Endothelial cell of umbilical vein (primary cell): Measurements from ENCODE around the gene CDH23. TPM values are rescaled to one million over a fixed set of nuclear protein-coding genes. Genes with fewer than 3 reads are reported as not detected.

Experiments used
- BruUV-seq: library from RNA; stranded (reverse); fragments of 400-500 nt; replicated peaks from 2 replicates; lab custom pipeline; 2021; lab: Mats Ljungman, UMichigan
- CTCF ChIA-PET: fragments of 300-600, 350-600 bp; sonication (Branson Sonifier 250); formaldehyde crosslinking; loops from one replicate; lab custom pipeline; 2021; ENCODE audit warnings: antibody characterized with exemption, inconsistent platforms; lab: Charles Lee
- POLR2A ChIA-PET: fragments of 300-600, 350-600 bp; sonication (Branson Sonifier 250); formaldehyde crosslinking; loops from one replicate; lab custom pipeline; 2021; ENCODE audit warnings: antibody characterized with exemption, inconsistent platforms; lab: Charles Lee
- DNase-seq: peaks from one replicate; pipeline ENCODE4 v3.0.0-alpha.2; 2011; ENCODE audit warnings: low read depth, low spot score
- FAIRE-seq: peaks from 2 replicates; lab custom pipeline; 2011; peaks lifted over from hg19 to GRCh38; lab: Jason Lieb, UNC
- H2AFZ ChIP-seq: 2 replicates; pipeline ENCODE4 v1.6.0; 2012; ENCODE audit warnings: low read depth, low read length, control low read depth, inconsistent platforms
- H3K27ac ChIP-seq: 2 replicates; pipeline ENCODE4 v1.5.1; 2011; ENCODE audit warnings: low read depth, mild to moderate bottlenecking, control low read depth, low read length, moderate library complexity; ENCODE audit not compliant: insufficient read depth
- H3K27me3 ChIP-seq, 2 experiments: 2 replicates each; pipeline versions ENCODE4 v1.6.0 to v1.6.1; 2011; ENCODE audit warnings: low read length in 2 of 2, mixed read lengths in 1 of 2; ENCODE audit not compliant: control insufficient read depth in 2 of 2, insufficient read depth in 2 of 2
- H3K36me3 ChIP-seq, 2 experiments: 2 replicates in 1 of 2; 3 replicates in 1 of 2; pipeline ENCODE4 v1.5.1; 2011; ENCODE audit warnings: low read length in 2 of 2, mild to moderate bottlenecking in 1 of 2, moderate library complexity in 1 of 2; ENCODE audit not compliant: control insufficient read depth in 2 of 2, insufficient read depth in 2 of 2; ENCODE audit errors: extremely low read depth in 1 of 2
- H3K4me1 ChIP-seq: 3 replicates; pipeline ENCODE4 v1.5.1; 2011; ENCODE audit warnings: mild to moderate bottlenecking, low read length; ENCODE audit not compliant: control insufficient read depth, insufficient read depth; ENCODE audit errors: extremely low read depth
- H3K4me2 ChIP-seq: 2 replicates; pipeline ENCODE4 v1.6.1; 2011; ENCODE audit warnings: low read length, control low read depth, mixed read lengths; ENCODE audit not compliant: insufficient read depth
- H3K4me3 ChIP-seq, 3 experiments: fragments of 200-600 bp in 1 of 3; sonication (generic), shearing (Covaris generic) in 1 of 3; replicated peaks in 1 of 3; 2 replicates each; pipeline ENCODE4 v1.5.1; 2011 to 2016; ENCODE audit warnings: control low read depth in 3 of 3, low read length in 3 of 3, mild to moderate bottlenecking in 2 of 3, inconsistent platforms in 1 of 3, low read depth in 1 of 3, moderate library complexity in 1 of 3; ENCODE audit not compliant: insufficient read depth in 1 of 3
- H3K79me2 ChIP-seq: 2 replicates; pipeline ENCODE4 v1.6.0; 2012; ENCODE audit warnings: low read length, inconsistent platforms; ENCODE audit not compliant: control insufficient read depth, insufficient read depth
- H3K9ac ChIP-seq: replicated peaks from 2 replicates; pipeline ENCODE3; 2011; ENCODE audit warnings: low read length, control low read depth; ENCODE audit not compliant: insufficient read depth; ENCODE audit errors: extremely low read depth
- H3K9me1 ChIP-seq: replicated peaks from 3 replicates; pipeline ENCODE4 v1.6.0; 2011; ENCODE audit warnings: mild to moderate bottlenecking, low read length; ENCODE audit not compliant: control insufficient read depth, insufficient read depth; ENCODE audit errors: extremely low read depth
- H3K9me3 ChIP-seq: replicated peaks from 2 replicates; pipeline ENCODE4 v1.5.1; 2012; ENCODE audit warnings: low read length, inconsistent platforms; ENCODE audit not compliant: control insufficient read depth, insufficient read depth
- H4K20me1 ChIP-seq: replicated peaks from 2 replicates; pipeline ENCODE3; 2011; ENCODE audit warnings: mild to moderate bottlenecking, low read length; ENCODE audit not compliant: control insufficient read depth, insufficient read depth; ENCODE audit errors: extremely low read depth
- CTCF ChIP-seq, 2 donors: IDR thresholded peaks; 1 replicate in 1 of 2; 2 replicates in 1 of 2; pipeline ENCODE4 v1.5.1; 2011; ENCODE audit warnings: low read length in 2 of 2, mild to moderate bottlenecking in 2 of 2, moderate library complexity in 2 of 2, control low read depth in 1 of 2, inconsistent platforms in 1 of 2, low read depth in 1 of 2; ENCODE audit not compliant: insufficient read depth in 1 of 2; ENCODE audit errors: extremely low read depth in 1 of 2
- EZH2 ChIP-seq: IDR thresholded peaks from 2 replicates; pipeline ENCODE4 v1.6.1; 2012; ENCODE audit warnings: borderline replicate concordance, low read depth, mild to moderate bottlenecking, moderate library complexity, low read length, inconsistent platforms; ENCODE audit not compliant: severe bottlenecking
- FOS ChIP-seq: IDR thresholded peaks from 2 replicates; pipeline ENCODE4 v1.6.1; 2011; ENCODE audit warnings: mild to moderate bottlenecking, low read length, moderate library complexity, borderline replicate concordance; ENCODE audit not compliant: insufficient read depth
- GATA2 ChIP-seq: IDR thresholded peaks from 2 replicates; pipeline ENCODE4 v1.7.0; 2011; ENCODE audit warnings: low read depth, mild to moderate bottlenecking, moderate library complexity, mixed read lengths, low read length; ENCODE audit not compliant: insufficient read length, insufficient read depth
- JUN ChIP-seq: IDR thresholded peaks from 2 replicates; pipeline ENCODE4 v1.6.1; 2011; ENCODE audit warnings: borderline replicate concordance, low read depth; ENCODE audit not compliant: insufficient read length, insufficient read depth
- MAX ChIP-seq: IDR thresholded peaks from 2 replicates; pipeline ENCODE4 v1.6.1; 2011; ENCODE audit not compliant: insufficient read depth, insufficient read length
- MYC ChIP-seq: IDR thresholded peaks from one replicate; pipeline ENCODE4 v1.6.1; 2011; ENCODE audit warnings: mild to moderate bottlenecking, low read depth, low read length
- POLR2A ChIP-seq: IDR thresholded peaks from 2 replicates; pipeline ENCODE4 v1.6.1; 2012; ENCODE audit warnings: low read depth, mild to moderate bottlenecking, control low read depth, low read length
- POLR2AphosphoS5 ChIP-seq: IDR thresholded peaks from 2 replicates; pipeline ENCODE4 v1.6.1; 2012; ENCODE audit warnings: low read depth, mild to moderate bottlenecking, control low read depth, low read length, moderate library complexity; ENCODE audit not compliant: insufficient read depth
- dilution Hi-C: fragments of 300-500 bp; cut with MboI; formaldehyde crosslinking; loops from one replicate; pipeline ENCODE4 v1.15.0; 2019; ENCODE audit warnings: low sequenced_read_pairs; ENCODE audit not compliant: extremely low pct_ligation_motif_present
- intact Hi-C: fragments of 100-400 bp; cut with micrococcal nuclease; formaldehyde crosslinking; loops from one replicate; pipeline ENCODE4 v1.10.0; 2022
- polyA plus RNA-seq, 4 experiments: library from polyadenylated mRNA; depleted of rRNA in 3 of 4; stranded (reverse) in 3 of 4; unstranded in 1 of 4; fragments of >200 nt; gene quantifications; 2 replicates each; pipeline versions ENCODE4 v1.2.1 to v1.2.3, GENCODE V29; 2011 to 2012; ENCODE audit warnings: missing spikeins in 1 of 4
- total RNA-seq: library from RNA; stranded (reverse); gene quantifications from 2 replicates; pipeline ENCODE4 v1.2.3, GENCODE V29; 2021

CDH23 gene
- total and polyA plus RNA-seq, 2 donors (not counting 3 experiments of a cell fraction or from before 2014, with no cell fraction given) = not detected

- H3K79me2 ChIP-seq = no peaks in the 10 kb centered on the region
- dilution Hi-C loops (no loop called here), intact Hi-C loops (no loop called here)
- no peaks in the 10 kb centered on the region for H3K9me1 ChIP-seq
- no peaks in the 10 kb centered on the region for H4K20me1 ChIP-seq
- no peak for FAIRE-seq
- no peak for DNase-seq
- H3K36me3 ChIP-seq = no peaks in the 10 kb centered on the region
- H3K27ac ChIP-seq = no peak overlapping the region
- no peak overlapping the region for H3K4me3 ChIP-seq
- CTCF ChIA-PET = interaction anchor here (0.9 to 3.9 kb wide), 3 partner anchors 8 to 94 kb away, joined by 4 to 19 read pairs (median 5); no protein-coding TSS in a partner anchor
- TF ChIP-seq JUN (no peak), POLR2AphosphoS5 (no peak), POLR2A (no peak), GATA2 (no peak), MYC (no peak), CTCF (IDR thresholded peaks at IDR 0.05; ENCODE audit: extremely low read depth in 1 of 2, insufficient read depth in 1 of 2, low read depth in 1 of 2, low read length in 2 of 2) (no peak), FOS (no peak), EZH2 (no peak), MAX (no peak)
- BruUV-seq = no TSS peak
- POLR2A ChIA-PET = no interaction called here
- no peak overlapping the region for H3K4me2 ChIP-seq
- H3K4me1 ChIP-seq = peaks cover 3% of the 10 kb centered on the region
- no peak overlapping the region for H2AFZ ChIP-seq
- no peaks in the 10 kb centered on the region for H3K9me3 ChIP-seq
- no peak overlapping the region for H3K9ac ChIP-seq
- H3K27me3 ChIP-seq = peaks cover 0 to 2% of the 10 kb centered on the region in 2 experiments
These were observed 320.3 kb downstream of the CDH23 start for GRCh38 chr10:71717056-71717455.
